IMR-90 (cell line): ENCODE results near the gene STRADA. TPM values are rescaled to one million over a fixed set of nuclear protein-coding genes. Genes with fewer than 3 reads are reported as not detected.

Experiments used
- ATAC-seq: fragments of 200-7000 bp; cut with Tn5 transposase; 2 replicates; pipeline ENCODE4 v1.9.1; 2020; ENCODE audit warnings: low read depth, mild to moderate bottlenecking, moderate library complexity
- BruUV-seq: library from RNA; stranded (reverse); fragments of 400-500 nt; replicated peaks from 2 replicates; lab custom pipeline; 2021; lab: Mats Ljungman, UMichigan
- CTCF ChIA-PET: fragments of 300-600 bp; formaldehyde crosslinking; extraction: SDS; loops from one replicate; lab custom pipeline; 2021; ENCODE audit warnings: antibody characterized with exemption; lab: Yijun Ruan, JAX
- POLR2A ChIA-PET: fragments of 300-600 bp; sonication (Branson Sonifier 250); formaldehyde crosslinking; loops from one replicate; lab custom pipeline; 2022; ENCODE audit warnings: antibody characterized with exemption; ENCODE audit not compliant: unreplicated experiment; lab: Charles Lee
- DNase-seq: peaks from one replicate; pipeline ENCODE4 v3.0.0; 2013
- H2AFZ ChIP-seq: replicated peaks from 2 replicates; pipeline ENCODE3; 2013; ENCODE audit warnings: low read length, mild to moderate bottlenecking; ENCODE audit not compliant: poor library complexity
- H2AK5ac ChIP-seq: 2 replicates; pipeline ENCODE4 v1.6.1; 2013; ENCODE audit warnings: low read depth, low read length, inconsistent platforms
- H2AK9ac ChIP-seq: replicated peaks from 2 replicates; pipeline ENCODE3; 2013; ENCODE audit warnings: mild to moderate bottlenecking, low read depth, low read length, moderate library complexity; ENCODE audit not compliant: poor library complexity
- H2BK120ac ChIP-seq: 2 replicates; pipeline ENCODE4 v1.6.1; 2013; ENCODE audit warnings: low read depth, low read length, inconsistent platforms
- H2BK15ac ChIP-seq: 3 replicates; pipeline ENCODE4 v1.6.1; 2013; ENCODE audit warnings: low read depth, low read length, inconsistent platforms
- H2BK20ac ChIP-seq: 2 replicates; pipeline ENCODE4 v1.6.1; 2013; ENCODE audit warnings: low read depth, mild to moderate bottlenecking, inconsistent platforms, low read length, moderate library complexity
- H2BK5ac ChIP-seq: 2 replicates; pipeline ENCODE4 v1.6.1; 2013; ENCODE audit warnings: mild to moderate bottlenecking, low read depth, low read length, inconsistent platforms; ENCODE audit not compliant: poor library complexity, severe bottlenecking
- H3K14ac ChIP-seq: replicated peaks from 2 replicates; pipeline ENCODE4 v1.6.1; 2013; ENCODE audit warnings: low read depth, low read length, inconsistent platforms
- H3K18ac ChIP-seq: 2 replicates; pipeline ENCODE4 v1.6.1; 2013; ENCODE audit warnings: low read depth, low read length, control low read depth
- H3K23ac ChIP-seq: 2 replicates; pipeline ENCODE4 v1.6.1; 2013; ENCODE audit warnings: low read depth, low read length, inconsistent platforms
- H3K27ac ChIP-seq: 2 replicates; pipeline ENCODE4 v1.5.1; 2013; ENCODE audit warnings: mild to moderate bottlenecking, control low read depth, low read length; ENCODE audit not compliant: insufficient read depth
- H3K27me3 ChIP-seq: 2 replicates; pipeline ENCODE4 v1.6.1; 2013; ENCODE audit warnings: low read length; ENCODE audit not compliant: control insufficient read depth, insufficient read depth
- H3K36me3 ChIP-seq: 2 replicates; pipeline ENCODE4 v1.6.1; 2013; ENCODE audit warnings: low read length, mixed read lengths; ENCODE audit not compliant: control insufficient read depth, insufficient read depth
- H3K4ac ChIP-seq: 2 replicates; pipeline ENCODE4 v1.6.1; 2013; ENCODE audit warnings: low read depth, low read length, inconsistent platforms
- H3K4me1 ChIP-seq: 2 replicates; pipeline ENCODE4 v1.6.1; 2013; ENCODE audit warnings: low read length, mixed read lengths; ENCODE audit not compliant: control insufficient read depth, insufficient read depth
- H3K4me2 ChIP-seq: 2 replicates; pipeline ENCODE4 v1.6.1; 2013; ENCODE audit warnings: low read depth, mild to moderate bottlenecking, control low read depth, low read length, moderate library complexity
- H3K4me3 ChIP-seq: 2 replicates; pipeline ENCODE4 v1.5.1; 2013; ENCODE audit warnings: low read depth, mild to moderate bottlenecking, control low read depth, low read length, moderate library complexity; ENCODE audit not compliant: insufficient read depth
- H3K56ac ChIP-seq: 2 replicates; pipeline ENCODE4 v1.6.1; 2013; ENCODE audit warnings: low read length, inconsistent platforms; ENCODE audit not compliant: insufficient read depth; ENCODE audit errors: extremely low read depth
- H3K79me1 ChIP-seq, 2 experiments: 2 replicates each; pipeline ENCODE4 v1.6.1; 2013; ENCODE audit warnings: low read length in 2 of 2, inconsistent platforms in 1 of 2, low read depth in 1 of 2
- H3K9ac ChIP-seq: 2 replicates; pipeline ENCODE4 v1.6.1; 2013; ENCODE audit warnings: low read depth, low read length, control low read depth
- H3K9me1 ChIP-seq: 2 replicates; pipeline ENCODE4 v1.6.1; 2013; ENCODE audit warnings: low read length, inconsistent platforms; ENCODE audit not compliant: insufficient read depth
- H3K9me3 ChIP-seq: 2 replicates; pipeline ENCODE4 v1.6.1; 2013; ENCODE audit warnings: low read length; ENCODE audit not compliant: control insufficient read depth, insufficient read depth
- H4K20me1 ChIP-seq: 2 replicates; pipeline ENCODE4 v1.6.1; 2013; ENCODE audit warnings: low read length, inconsistent platforms; ENCODE audit not compliant: insufficient read depth
- H4K5ac ChIP-seq: 2 replicates; pipeline ENCODE4 v1.6.1; 2013; ENCODE audit warnings: mild to moderate bottlenecking, low read depth, low read length, control low read depth
- H4K8ac ChIP-seq, 2 experiments: 2 replicates each; pipeline ENCODE4 v1.6.1; 2013; ENCODE audit warnings: low read depth in 2 of 2, low read length in 2 of 2, control low read depth in 1 of 2, inconsistent platforms in 1 of 2
- H4K91ac ChIP-seq: 2 replicates; pipeline ENCODE4 v1.6.1; 2013; ENCODE audit warnings: low read depth, low read length, inconsistent platforms; ENCODE audit not compliant: insufficient read depth
- BHLHE40 ChIP-seq: fragments of 150-350 bp; IDR thresholded peaks from 2 replicates; pipeline ENCODE4 v1.6.1; 2016; ENCODE audit warnings: mild to moderate bottlenecking, low read depth, low read length
- CEBPB ChIP-seq: IDR thresholded peaks from 2 replicates; pipeline ENCODE4 v1.6.1; 2012; ENCODE audit warnings: low read depth, low read length, improper control_type of control experiment
- CHD1 ChIP-seq: IDR thresholded peaks from 2 replicates; pipeline ENCODE4 v1.6.1; 2012; ENCODE audit warnings: low read depth, low read length, improper control_type of control experiment
- CTCF ChIP-seq: conservative IDR thresholded peaks from 2 replicates; pipeline ENCODE4 v1.5.1; 2012; ENCODE audit warnings: mild to moderate bottlenecking, low read depth, low read length, improper control_type of control experiment
- ELK1 ChIP-seq: fragments of 150-350 bp; IDR thresholded peaks from 2 replicates; pipeline ENCODE4 v1.6.1; 2016; ENCODE audit warnings: low read depth, mild to moderate bottlenecking, low read length, moderate library complexity, borderline replicate concordance
- FOS ChIP-seq: fragments of 150-350 bp; IDR thresholded peaks from 2 replicates; pipeline ENCODE4 v1.6.1; 2016; ENCODE audit warnings: low read depth, low read length
- MAFK ChIP-seq: IDR thresholded peaks from 2 replicates; pipeline ENCODE4 v1.6.1; 2012; ENCODE audit warnings: low read depth, low read length, improper control_type of control experiment
- MAZ ChIP-seq: IDR thresholded peaks from 2 replicates; pipeline ENCODE4 v1.6.1; 2012; ENCODE audit warnings: low read depth, mild to moderate bottlenecking, low read length, improper control_type of control experiment, moderate library complexity, borderline replicate concordance
- MXI1 ChIP-seq: IDR thresholded peaks from 2 replicates; pipeline ENCODE4 v1.6.1; 2012; ENCODE audit warnings: low read depth, mild to moderate bottlenecking, low read length, moderate library complexity, borderline replicate concordance
- NFE2L2 ChIP-seq: fragments of 150-350 bp; IDR thresholded peaks from 2 replicates; pipeline ENCODE4 v1.6.1; 2016; ENCODE audit warnings: low read depth, mild to moderate bottlenecking, low read length
- POLR2A ChIP-seq: IDR thresholded peaks from 2 replicates; pipeline ENCODE4 v1.6.1; 2012; ENCODE audit warnings: mild to moderate bottlenecking, low read depth, low read length
- RAD21 ChIP-seq: IDR thresholded peaks from 2 replicates; pipeline ENCODE4 v1.6.1; 2012; ENCODE audit warnings: low read length, improper control_type of control experiment
- RCOR1 ChIP-seq: IDR thresholded peaks from 2 replicates; pipeline ENCODE4 v1.6.1; 2012; ENCODE audit warnings: mild to moderate bottlenecking, low read length, improper control_type of control experiment; ENCODE audit not compliant: insufficient replicate concordance
- SMC3 ChIP-seq: fragments of 150-350 bp; IDR thresholded peaks from 2 replicates; pipeline ENCODE4 v1.6.1; 2016; ENCODE audit warnings: low read depth, mild to moderate bottlenecking, antibody characterized with exemption, low read length, moderate library complexity
- USF2 ChIP-seq: fragments of 150-350 bp; IDR thresholded peaks from 2 replicates; pipeline ENCODE4 v1.6.1; 2017; ENCODE audit warnings: mild to moderate bottlenecking, antibody characterized with exemption, low read length, low read depth
- WGBS, 2 experiments: methylation state at CpG; one replicate each; pipeline versions ENCODE4 v1.1.5 to v1.1.7; 2013; ENCODE audit warnings: missing lambda C conversion rate in 2 of 2; ENCODE audit not compliant: insufficient read length in 1 of 2; ENCODE audit errors: extremely low coverage in 2 of 2; 5-methylcytosine and 5-hydroxymethylcytosine counted together
- dilution Hi-C: fragments of 300-500 bp; cut with HindIII; formaldehyde crosslinking; loops from one replicate; pipeline ENCODE4 v1.14.3; 2018; ENCODE audit warnings: low sequenced_read_pairs; ENCODE audit not compliant: unreplicated experiment
- in situ Hi-C: fragments of 300-500 bp; cut with MboI; formaldehyde crosslinking; loops from 3 replicates; pipeline ENCODE4 v1.14.3; 2019; ENCODE audit warnings: low sequenced_read_pairs, inconsistent platforms, mixed read lengths
- intact Hi-C: fragments of 100-400 bp; cut with micrococcal nuclease; formaldehyde crosslinking; loops from 2 replicates; pipeline ENCODE4 v1.10.0; 2022
- polyA plus RNA-seq, 3 experiments: library from polyadenylated mRNA; depleted of rRNA; stranded (reverse); fragments of >200 nt; gene quantifications; 2 replicates each; pipeline ENCODE4 v1.2.3, GENCODE V29; 2012; ENCODE audit warnings: low replicate concordance in 1 of 3
- total RNA-seq: library from RNA; depleted of rRNA; stranded (reverse); fragments of >200 nt; gene quantifications from 2 replicates; pipeline ENCODE4 v1.2.3, GENCODE V29; 2012

The STRADA gene
- total and polyA plus RNA-seq, 2 of the 4 experiments (the other 2 are of a cell fraction), result 19.9 to 30.9 TPM

- Histone ChIP-seq H3K36me3 (peaks cover 46% of the 10 kb centered on the region), H3K9me1 (no peaks in the 10 kb centered on the region; the same call in 1 of the 2 replicates), H2AK5ac (no peak overlapping the region), H3K9me3 (no peaks in the 10 kb centered on the region), H3K56ac (no peak overlapping the region), H3K4me3 (no peak overlapping the region), H3K4me1 (no peaks in the 10 kb centered on the region), H2BK15ac (no peak overlapping the region), H3K23ac (no peak overlapping the region), H4K5ac (no peak overlapping the region), H2BK5ac (no peak overlapping the region), H2BK120ac (no peak overlapping the region), H4K20me1 (no peaks in the 10 kb centered on the region), H2AFZ (no peak overlapping the region), H3K4ac (no peak overlapping the region), H2BK20ac (no peak overlapping the region), H2AK9ac (no peak overlapping the region), H3K79me1 (peaks cover 7 to 12% of the 10 kb centered on the region in 2 experiments), H3K14ac (no peak overlapping the region), H3K18ac (no peak overlapping the region), H3K4me2 (no peak overlapping the region), H4K8ac (no peak overlapping the region), H3K27me3 (no peaks in the 10 kb centered on the region), H3K9ac (no peak overlapping the region), H4K91ac (no peak overlapping the region), H3K27ac (no peak overlapping the region)
- no peak for ATAC-seq
- intact Hi-C loops (no loop called here), dilution Hi-C loops (no loop called here), in situ Hi-C loops (no loop called here)
- ChIA-PET POLR2A (no interaction called here), CTCF (no interaction called here)
- no CpG with 5 or more reads among the region's 3 CpGs for WGBS, 2 experiments
- TF ChIP-seq MAZ (no peak), USF2 (no peak), CTCF (no peak), NFE2L2 (no peak), FOS (no peak), MXI1 (no peak), POLR2A (no peak), ELK1 (no peak), CHD1 (no peak), RAD21 (no peak), RCOR1 (no peak), CEBPB (no peak), SMC3 (no peak), MAFK (no peak), BHLHE40 (no peak)
- BruUV-seq, result no TSS peak
- no peak for DNase-seq
Measured at GRCh38 chr17:63754046-63754445, 12.4 kb upstream of the STRADA start.
